Lower lobe of right lung (tissue), 2 donors: ENCODE measurements around the gene HOMER3. TPM values are rescaled to one million over a fixed set of nuclear protein-coding genes. Genes with fewer than 3 reads are reported as not detected.
"Not testable (repeated sequence)": the region's sequence is repeated elsewhere in the genome, so short reads cannot be mapped to it uniquely, and the experiment has no call there.

ENCODE experiments used
- ATAC-seq, 2 donors: fragments of 200-7000 bp; cut with Tn5 transposase; one replicate each; pipeline ENCODE4 v1.9.1; 2020 to 2022; ENCODE audit warnings: mild to moderate bottlenecking in 2 of 2, moderate library complexity in 2 of 2
- DNase-seq: peaks from one replicate; pipeline ENCODE4 v3.0.0-alpha.2; 2020
- H3K27ac ChIP-seq: fragments of 200-600 bp; one replicate; pipeline ENCODE4 v1.8.0; 2022
- H3K27me3 ChIP-seq: fragments of 200-600 bp; one replicate; pipeline ENCODE4 v1.8.0; 2022; ENCODE audit warnings: low read depth
- H3K36me3 ChIP-seq: fragments of 200-600 bp; one replicate; pipeline ENCODE4 v1.8.0; 2022; ENCODE audit warnings: mild to moderate bottlenecking
- H3K4me1 ChIP-seq: fragments of 200-600 bp; one replicate; pipeline ENCODE4 v1.8.0; 2022
- H3K4me3 ChIP-seq: fragments of 200-600 bp; one replicate; pipeline ENCODE4 v1.8.0; 2022; ENCODE audit warnings: mild to moderate bottlenecking
- H3K9me3 ChIP-seq: fragments of 200-600 bp; one replicate; pipeline ENCODE4 v1.8.0; 2022
- CTCF ChIP-seq: fragments of 200-600 bp; IDR thresholded peaks from one replicate; pipeline ENCODE4 v1.8.0; 2022; ENCODE audit warnings: antibody characterized with exemption, mild to moderate bottlenecking
- intact Hi-C: fragments of 100-400 bp; cut with DNase I; formaldehyde crosslinking; loops from one replicate; pipeline ENCODE4 v1.11.0; 2022
- total RNA-seq: library from RNA; stranded (reverse); fragmentation: NEBNext Ultra II Directional; extraction: Animal tissue kit (Norgen Biotek cat#: 25700); gene quantifications from one replicate; pipeline ENCODE4 v1.2.1, GENCODE V29; 2021
- donor health status: DM: no; HTN: yes; CAD: no; lungs with severe emphysema.

HOMER3 gene
- total RNA-seq, 1 donor from 2014 or later: 20.5 TPM

GRCh38 chr19:18921593-18921992 lies 19.4 kb downstream of the HOMER3 start:
- peaks cover 53% of the 10 kb centered on the region for H3K36me3 ChIP-seq
- DNase-seq: no peak
- peaks cover 33% of the 10 kb centered on the region for H3K4me1 ChIP-seq
- TF ChIP-seq CTCF: no peak
- H3K27me3 ChIP-seq: no peaks in the 10 kb centered on the region
- no peaks in the 10 kb centered on the region for H3K9me3 ChIP-seq
- no peak for ATAC-seq
- no peak overlapping the region for H3K27ac ChIP-seq
- intact Hi-C loops: no loop called here
- no peak overlapping the region for H3K4me3 ChIP-seq

- DNase-seq (no peak), ATAC-seq (no peak)
- no peaks in the 10 kb centered on the region for H3K9me3 ChIP-seq
- peaks cover 38% of the 10 kb centered on the region for H3K4me1 ChIP-seq
- intact Hi-C loops: no loop called here
- H3K4me3 ChIP-seq: peak overlapping the region; percentile 100
- no peaks in the 10 kb centered on the region for H3K27me3 ChIP-seq
- peaks cover 45% of the 10 kb centered on the region for H3K36me3 ChIP-seq
- no peak for TF ChIP-seq CTCF
- H3K27ac ChIP-seq: peak overlapping the region; percentile 84
Observed at GRCh38 chr19:18920400-18920799, 20.6 kb downstream of the HOMER3 start.

GRCh38 chr19:18919900-18920214 lies 21.2 kb downstream of the HOMER3 start:
- H3K4me3 ChIP-seq: peak overlapping the region; percentile 100
- ATAC-seq: no peak
- peak overlapping the region; percentile 84 for H3K27ac ChIP-seq
- intact Hi-C loops: no loop called here
- TF ChIP-seq CTCF: no peak
- peaks cover 41% of the 10 kb centered on the region for H3K4me1 ChIP-seq
- H3K9me3 ChIP-seq: no peaks in the 10 kb centered on the region
- H3K27me3 ChIP-seq: no peaks in the 10 kb centered on the region
- no peak for DNase-seq
- peaks cover 45% of the 10 kb centered on the region for H3K36me3 ChIP-seq

GRCh38 chr19:18919086-18919899 lies 21.7 kb downstream of the HOMER3 start, which contains the start of the genes COPE and DDX49:
Gene COPE, minus strand, starts transcription at chr19:18919387. Its CDS starts 39 bp downstream, at chr19:18919348.
Gene DDX49, plus strand, starts transcription at chr19:18919715. Its CDS starts 27 bp downstream, at chr19:18919742.
- peaks cover 41% of the 10 kb centered on the region for H3K4me1 ChIP-seq
- peak within 1 kb of the TSS; percentile 94 for H3K27ac ChIP-seq
- peaks cover 45% of the 10 kb centered on the region for H3K36me3 ChIP-seq
- H3K4me3 ChIP-seq: peak within 1 kb of the TSS; percentile 100
- H3K9me3 ChIP-seq: no peaks in the 10 kb centered on the region
- intact Hi-C loops: no loop called here
- no peaks in the 10 kb centered on the region for H3K27me3 ChIP-seq
- DNase-seq (peak; percentile 98), ATAC-seq (peak; percentile 99)
- no peak for TF ChIP-seq CTCF

- H3K9me3 ChIP-seq, DNase-seq, ATAC-seq, H3K27ac ChIP-seq, H3K27me3 ChIP-seq, intact Hi-C loops: not testable (repeated sequence)
- Histone ChIP-seq H3K4me1 (peaks cover 41% of the 10 kb centered on the region), H3K36me3 (peaks cover 45% of the 10 kb centered on the region), H3K4me3 (peak overlapping the region; percentile 100)
Observed at GRCh38 chr19:18917593-18917992, 23.4 kb downstream of the HOMER3 start.

GRCh38 chr19:18915639-18916038 lies 25.4 kb downstream of the HOMER3 start:
- peaks cover 33% of the 10 kb centered on the region for H3K4me1 ChIP-seq
- no peak for DNase-seq
- intact Hi-C loops: no loop called here
- TF ChIP-seq CTCF: peak; percentile 7
- H3K27me3 ChIP-seq: no peaks in the 10 kb centered on the region
- no peaks in the 10 kb centered on the region for H3K9me3 ChIP-seq
- no peak overlapping the region for H3K4me3 ChIP-seq
- peaks cover 49% of the 10 kb centered on the region for H3K36me3 ChIP-seq
- ATAC-seq: no peak
- no peak overlapping the region for H3K27ac ChIP-seq
